K562 (cell line): ENCODE measurements around the gene ID1. TPM values are rescaled to one million over a fixed set of nuclear protein-coding genes. Genes with fewer than 3 reads are reported as not detected.

ENCODE experiments used
- BMI1 ChIP-seq: fragments of 150-350 bp; IDR thresholded peaks from 2 replicates; pipeline ENCODE4 v1.6.1; 2014; ENCODE audit warnings: low read length
- CCAR2 ChIP-seq: fragments of 200-400 bp; formaldehyde crosslinking; IDR thresholded peaks from 2 replicates; pipeline ENCODE4 v1.6.1; 2017; ENCODE audit warnings: mild to moderate bottlenecking, low read depth, low read length
- DPF2 ChIP-seq: fragments of 450-650 bp; IDR thresholded peaks from 2 replicates; pipeline ENCODE4 v1.6.1; 2016
- EP400 ChIP-seq: fragments of 450-650 bp; IDR thresholded peaks from 2 replicates; pipeline ENCODE4 v1.6.1; 2017; ENCODE audit warnings: antibody characterized with exemption, mild to moderate bottlenecking, moderate library complexity
- GATAD2A ChIP-seq: fragments of 450-650 bp; IDR thresholded peaks from 2 replicates; pipeline ENCODE4 v1.6.1; 2017
- HDAC8 ChIP-seq: fragments of 450-650 bp; IDR thresholded peaks from 2 replicates; pipeline ENCODE4 v1.6.1; 2016; ENCODE audit warnings: mild to moderate bottlenecking, missing genetic modification characterization, moderate library complexity, missing compliant biosample characterization
- HLTF ChIP-seq: fragments of 450-650 bp; IDR thresholded peaks from 2 replicates; pipeline ENCODE4 v1.6.1; 2016
- HNRNPH1 ChIP-seq: fragments of 200-400 bp; formaldehyde crosslinking; optimal IDR thresholded peaks from 2 replicates; pipeline ENCODE3; 2017; ENCODE audit warnings: low read depth, mild to moderate bottlenecking, low read length, moderate library complexity
- KLF16 ChIP-seq: IDR thresholded peaks from 2 replicates; pipeline ENCODE4 v1.6.1; 2016; ENCODE audit warnings: antibody characterized with exemption
- KLF6 ChIP-seq: fragments of 250-450 bp; sonication (Bioruptor Pico); IDR thresholded peaks from 2 replicates; pipeline ENCODE4 v1.4.0; 2020; ENCODE audit warnings: mild to moderate bottlenecking, moderate library complexity, borderline replicate concordance
- POU5F1 ChIP-seq: fragments of 150-350 bp; IDR thresholded peaks from 2 replicates; pipeline ENCODE4 v1.6.1; 2014; ENCODE audit warnings: borderline replicate concordance, low read length, low read depth, mild to moderate bottlenecking; ENCODE audit not compliant: partially characterized antibody
- PTRF ChIP-seq: fragments of 450-650 bp; IDR thresholded peaks from 2 replicates; pipeline ENCODE4 v1.6.1; 2016; ENCODE audit warnings: mild to moderate bottlenecking, missing genetic modification characterization, missing compliant biosample characterization
- TEAD1 ChIP-seq, 2 experiments: fragments of 450-650 bp in 1 of 2; sonication (generic) in 1 of 2; formaldehyde crosslinking; IDR thresholded peaks; 2 replicates each; pipeline versions ENCODE4 v1.4.0 to v1.8.0; 2020 to 2022; ENCODE audit warnings: mild to moderate bottlenecking in 2 of 2, missing genetic modification reagents in 1 of 2
- ZNF24 ChIP-seq: fragments of 450-650 bp; IDR thresholded peaks from 2 replicates; pipeline ENCODE4 v1.6.1; 2016
- polyA plus RNA-seq, 8 experiments: library from polyadenylated mRNA; depleted of rRNA in 4 of 8; stranded (reverse) in 5 of 8; unstranded in 3 of 8; fragments of >200 nt; fragmentation: Nextera tagmentation in 2 of 8; fragmentation: Illumina TruSeq in 1 of 8; extraction: Ambion mirVana in 2 of 8; extraction: Trizol in 1 of 8; gene quantifications; 2 replicates each; pipeline versions ENCODE4 v1.2.1 to v1.2.3, GENCODE V29; 2011 to 2014; ENCODE audit warnings: inconsistent platforms in 1 of 8, missing spikeins in 1 of 8
- total RNA-seq, 7 experiments: library from RNA; depleted of rRNA in 6 of 7; stranded (reverse); fragments of >200 nt in 6 of 7; fragmentation: Illumina TruSeq in 2 of 7; extraction: Trizol in 2 of 7; gene quantifications; 2 replicates each; pipeline versions ENCODE4 v1.2.1 to v1.2.3, GENCODE V29; 2011 to 2021; ENCODE audit warnings: low replicate concordance in 1 of 7
- TF ChIP-seq, protein P1 (sequence below), 2 experiments: fragments of 450-650 bp; conservative IDR thresholded peaks; 2 replicates each; pipeline ENCODE4 v1.6.1; 2017; ENCODE audit warnings: mild to moderate bottlenecking in 2 of 2, moderate library complexity in 2 of 2
- TF ChIP-seq, protein P2 (sequence below): fragments of 450-650 bp; IDR thresholded peaks from 2 replicates; pipeline ENCODE4 v1.6.1; 2017; ENCODE audit warnings: antibody characterized with exemption, mild to moderate bottlenecking
- TF ChIP-seq, protein P3 (sequence below): sonication (generic); formaldehyde crosslinking; IDR thresholded peaks from 2 replicates; pipeline ENCODE4 v1.8.1; 2023; ENCODE audit warnings: missing genetic modification reagents, mild to moderate bottlenecking, borderline replicate concordance

The ID1 gene
- total and polyA plus RNA-seq, 9 of the 15 experiments (the other 6 are each of a cell fraction or from before 2014, with no cell fraction given), result 1.4 to 358 (median 65.0) TPM

DNA sequence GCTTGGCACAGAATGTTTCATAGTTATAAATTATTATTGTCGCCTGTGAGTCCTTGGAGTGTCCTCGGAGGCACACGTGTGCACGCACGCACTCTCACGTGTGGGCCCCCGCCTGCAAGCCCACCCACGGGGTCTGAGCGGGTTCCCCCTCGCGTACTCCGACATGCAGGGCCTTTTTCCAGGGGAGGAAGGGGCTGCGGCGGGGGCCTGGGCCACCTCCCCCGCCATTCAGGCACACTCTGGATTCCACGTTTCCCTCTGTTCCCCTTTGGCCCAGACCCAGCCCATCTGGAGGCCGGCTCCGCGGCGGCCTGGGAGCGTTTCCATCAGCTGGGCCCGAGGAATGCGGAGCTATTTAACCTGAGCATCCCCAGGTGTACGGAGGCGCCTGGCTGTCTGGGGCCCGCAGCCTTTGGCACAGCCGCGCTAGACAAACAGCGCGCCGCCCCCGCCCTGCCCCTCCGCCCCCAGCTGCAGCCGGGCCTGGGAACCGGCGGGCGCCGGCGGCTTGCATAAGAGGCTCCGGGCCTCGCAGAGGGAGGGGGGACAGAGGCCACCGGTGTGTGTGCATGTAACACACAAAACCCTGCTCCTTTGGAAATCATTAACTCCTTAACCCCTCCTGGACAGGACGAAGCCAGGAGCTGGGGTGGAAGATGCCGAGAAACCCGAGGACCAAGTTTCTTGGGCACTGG is 3.3 kb downstream of the ID1 start (continued):
- TF ChIP-seq, protein P1, sequence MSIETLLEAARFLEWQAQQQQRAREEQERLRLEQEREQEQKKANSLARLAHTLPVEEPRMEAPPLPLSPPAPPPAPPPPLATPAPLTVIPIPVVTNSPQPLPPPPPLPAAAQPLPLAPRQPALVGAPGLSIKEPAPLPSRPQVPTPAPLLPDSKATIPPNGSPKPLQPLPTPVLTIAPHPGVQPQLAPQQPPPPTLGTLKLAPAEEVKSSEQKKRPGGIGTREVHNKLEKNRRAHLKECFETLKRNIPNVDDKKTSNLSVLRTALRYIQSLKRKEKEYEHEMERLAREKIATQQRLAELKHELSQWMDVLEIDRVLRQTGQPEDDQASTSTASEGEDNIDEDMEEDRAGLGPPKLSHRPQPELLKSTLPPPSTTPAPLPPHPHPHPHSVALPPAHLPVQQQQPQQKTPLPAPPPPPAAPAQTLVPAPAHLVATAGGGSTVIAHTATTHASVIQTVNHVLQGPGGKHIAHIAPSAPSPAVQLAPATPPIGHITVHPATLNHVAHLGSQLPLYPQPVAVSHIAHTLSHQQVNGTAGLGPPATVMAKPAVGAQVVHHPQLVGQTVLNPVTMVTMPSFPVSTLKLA (conservative IDR thresholded peaks at IDR 0.05), result peak in 1 of 2 experiments; percentile 66; a peak in 3 of 4 replicates
- TF ChIP-seq BMI1 (no peak), TEAD1 (CRISPR knock-in tag; IDR thresholded peaks at IDR 0.05) (peak in 1 of 2 experiments; percentile 49; a peak in 2 of 4 replicates), KLF6 (CRISPR knock-in tag) (0 out of 2 replicates have a peak, but pooled peaks have one; percentile 23), DPF2 (peak; percentile 44; the same call in 1 of the 2 replicates), ZNF24 (peak; percentile 91), HLTF (no peak), HDAC8 (tag) (no peak), KLF16 (peak; percentile 72), CCAR2 (no peak), HNRNPH1 (no peak), EP400 (peak; percentile 54; the same call in 1 of the 2 replicates), GATAD2A (peak; percentile 51; the same call in 1 of the 2 replicates), PTRF (tag) (no peak), POU5F1 (no peak)
- TF ChIP-seq, protein P2, sequence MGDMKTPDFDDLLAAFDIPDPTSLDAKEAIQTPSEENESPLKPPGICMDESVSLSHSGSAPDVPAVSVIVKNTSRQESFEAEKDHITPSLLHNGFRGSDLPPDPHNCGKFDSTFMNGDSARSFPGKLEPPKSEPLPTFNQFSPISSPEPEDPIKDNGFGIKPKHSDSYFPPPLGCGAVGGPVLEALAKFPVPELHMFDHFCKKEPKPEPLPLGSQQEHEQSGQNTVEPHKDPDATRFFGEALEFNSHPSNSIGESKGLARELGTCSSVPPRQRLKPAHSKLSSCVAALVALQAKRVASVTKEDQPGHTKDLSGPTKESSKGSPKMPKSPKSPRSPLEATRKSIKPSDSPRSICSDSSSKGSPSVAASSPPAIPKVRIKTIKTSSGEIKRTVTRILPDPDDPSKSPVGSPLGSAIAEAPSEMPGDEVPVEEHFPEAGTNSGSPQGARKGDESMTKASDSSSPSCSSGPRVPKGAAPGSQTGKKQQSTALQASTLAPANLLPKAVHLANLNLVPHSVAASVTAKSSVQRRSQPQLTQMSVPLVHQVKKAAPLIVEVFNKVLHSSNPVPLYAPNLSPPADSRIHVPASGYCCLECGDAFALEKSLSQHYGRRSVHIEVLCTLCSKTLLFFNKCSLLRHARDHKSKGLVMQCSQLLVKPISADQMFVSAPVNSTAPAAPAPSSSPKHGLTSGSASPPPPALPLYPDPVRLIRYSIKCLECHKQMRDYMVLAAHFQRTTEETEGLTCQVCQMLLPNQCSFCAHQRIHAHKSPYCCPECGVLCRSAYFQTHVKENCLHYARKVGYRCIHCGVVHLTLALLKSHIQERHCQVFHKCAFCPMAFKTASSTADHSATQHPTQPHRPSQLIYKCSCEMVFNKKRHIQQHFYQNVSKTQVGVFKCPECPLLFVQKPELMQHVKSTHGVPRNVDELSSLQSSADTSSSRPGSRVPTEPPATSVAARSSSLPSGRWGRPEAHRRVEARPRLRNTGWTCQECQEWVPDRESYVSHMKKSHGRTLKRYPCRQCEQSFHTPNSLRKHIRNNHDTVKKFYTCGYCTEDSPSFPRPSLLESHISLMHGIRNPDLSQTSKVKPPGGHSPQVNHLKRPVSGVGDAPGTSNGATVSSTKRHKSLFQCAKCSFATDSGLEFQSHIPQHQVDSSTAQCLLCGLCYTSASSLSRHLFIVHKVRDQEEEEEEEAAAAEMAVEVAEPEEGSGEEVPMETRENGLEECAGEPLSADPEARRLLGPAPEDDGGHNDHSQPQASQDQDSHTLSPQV, result peak; percentile 47
- TF ChIP-seq, protein P3, sequence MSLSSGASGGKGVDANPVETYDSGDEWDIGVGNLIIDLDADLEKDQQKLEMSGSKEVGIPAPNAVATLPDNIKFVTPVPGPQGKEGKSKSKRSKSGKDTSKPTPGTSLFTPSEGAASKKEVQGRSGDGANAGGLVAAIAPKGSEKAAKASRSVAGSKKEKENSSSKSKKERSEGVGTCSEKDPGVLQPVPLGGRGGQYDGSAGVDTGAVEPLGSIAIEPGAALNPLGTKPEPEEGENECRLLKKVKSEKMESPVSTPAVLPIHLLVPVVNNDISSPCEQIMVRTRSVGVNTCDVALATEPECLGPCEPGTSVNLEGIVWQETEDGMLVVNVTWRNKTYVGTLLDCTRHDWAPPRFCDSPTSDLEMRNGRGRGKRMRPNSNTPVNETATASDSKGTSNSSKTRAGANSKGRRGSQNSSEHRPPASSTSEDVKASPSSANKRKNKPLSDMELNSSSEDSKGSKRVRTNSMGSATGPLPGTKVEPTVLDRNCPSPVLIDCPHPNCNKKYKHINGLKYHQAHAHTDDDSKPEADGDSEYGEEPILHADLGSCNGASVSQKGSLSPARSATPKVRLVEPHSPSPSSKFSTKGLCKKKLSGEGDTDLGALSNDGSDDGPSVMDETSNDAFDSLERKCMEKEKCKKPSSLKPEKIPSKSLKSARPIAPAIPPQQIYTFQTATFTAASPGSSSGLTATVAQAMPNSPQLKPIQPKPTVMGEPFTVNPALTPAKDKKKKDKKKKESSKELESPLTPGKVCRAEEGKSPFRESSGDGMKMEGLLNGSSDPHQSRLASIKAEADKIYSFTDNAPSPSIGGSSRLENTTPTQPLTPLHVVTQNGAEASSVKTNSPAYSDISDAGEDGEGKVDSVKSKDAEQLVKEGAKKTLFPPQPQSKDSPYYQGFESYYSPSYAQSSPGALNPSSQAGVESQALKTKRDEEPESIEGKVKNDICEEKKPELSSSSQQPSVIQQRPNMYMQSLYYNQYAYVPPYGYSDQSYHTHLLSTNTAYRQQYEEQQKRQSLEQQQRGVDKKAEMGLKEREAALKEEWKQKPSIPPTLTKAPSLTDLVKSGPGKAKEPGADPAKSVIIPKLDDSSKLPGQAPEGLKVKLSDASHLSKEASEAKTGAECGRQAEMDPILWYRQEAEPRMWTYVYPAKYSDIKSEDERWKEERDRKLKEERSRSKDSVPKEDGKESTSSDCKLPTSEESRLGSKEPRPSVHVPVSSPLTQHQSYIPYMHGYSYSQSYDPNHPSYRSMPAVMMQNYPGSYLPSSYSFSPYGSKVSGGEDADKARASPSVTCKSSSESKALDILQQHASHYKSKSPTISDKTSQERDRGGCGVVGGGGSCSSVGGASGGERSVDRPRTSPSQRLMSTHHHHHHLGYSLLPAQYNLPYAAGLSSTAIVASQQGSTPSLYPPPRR, result no peak
